HCT116 (cell line): ENCODE results near the gene IGSF9. TPM values are rescaled to one million over a fixed set of nuclear protein-coding genes. Genes with fewer than 3 reads are reported as not detected.

ENCODE experiments used
- ATAC-seq: fragments of 200-7000 bp; cut with Tn5 transposase; 2 replicates; pipeline ENCODE4 v1.9.1; 2020; ENCODE audit warnings: mild to moderate bottlenecking, moderate library complexity
- BruUV-seq: library from RNA; stranded (reverse); fragments of 400-500 nt; replicated peaks from 2 replicates; lab custom pipeline; 2021; lab: Mats Ljungman, UMichigan
- CTCF ChIA-PET: fragments of 300-600 bp; sonication (Branson Sonifier 250); formaldehyde crosslinking; loops from one replicate; lab custom pipeline; 2021; ENCODE audit warnings: antibody characterized with exemption; lab: Charles Lee
- POLR2A ChIA-PET: fragments of 300-600, 350-600 bp; sonication (Branson Sonifier 250); formaldehyde crosslinking; loops from one replicate; lab custom pipeline; 2021; ENCODE audit warnings: antibody characterized with exemption; lab: Charles Lee
- RAD21 ChIA-PET, 2 experiments: fragments of 300-600 bp; sonication (Branson Sonifier 250); formaldehyde crosslinking; loops; one replicate each; lab custom pipeline; 2023; ENCODE audit warnings: low total read pairs in 2 of 2; ENCODE audit not compliant: uncharacterized antibody in 2 of 2, unreplicated experiment in 2 of 2, low non-redundant PET in 1 of 2; lab: Charles Lee
- DNase-seq: peaks from one replicate; pipeline ENCODE4 v3.0.0-alpha.2; 2010; ENCODE audit warnings: low read depth, low spot score
- H2AFZ ChIP-seq: fragments of 200-600 bp; shearing (Covaris generic), sonication (generic); 2 replicates; pipeline ENCODE4 v1.6.1; 2017; ENCODE audit warnings: low read depth, mixed run types, mixed read lengths, antibody characterized with exemption, low read length; ENCODE audit not compliant: poor library complexity, severe bottlenecking
- H3K27ac ChIP-seq: 2 replicates; pipeline ENCODE4 v1.5.1; 2012; ENCODE audit warnings: low read depth, low read length
- H3K27me3 ChIP-seq: fragments of 200-600 bp; sonication (generic); 2 replicates; pipeline ENCODE4 v1.6.1; 2016; ENCODE audit warnings: mixed run types, low read length, mixed read lengths; ENCODE audit not compliant: insufficient read depth
- H3K36me3 ChIP-seq, 2 experiments: fragments of 200-500 bp in 1 of 2; fragments of 200-600 bp in 1 of 2; sonication (Bioruptor generic) in 1 of 2; sonication (generic) in 1 of 2; 2 replicates each; pipeline versions ENCODE4 v1.5.1 to v1.6.1; 2014 to 2016; ENCODE audit warnings: low read length in 2 of 2, inconsistent platforms in 1 of 2, mixed read lengths in 1 of 2, mixed run types in 1 of 2; ENCODE audit not compliant: insufficient read depth in 2 of 2, control insufficient read depth in 1 of 2
- H3K4me1 ChIP-seq, 2 experiments: fragments of 200-600 bp in 1 of 2; sonication (generic) in 1 of 2; 2 replicates each; pipeline versions ENCODE4 v1.5.1 to v1.6.1; 2012 to 2017; ENCODE audit warnings: low read length in 2 of 2, inconsistent platforms in 1 of 2, mild to moderate bottlenecking in 1 of 2, mixed read lengths in 1 of 2, mixed run types in 1 of 2, moderate library complexity in 1 of 2; ENCODE audit not compliant: insufficient read depth in 2 of 2, control insufficient read depth in 1 of 2
- H3K4me2 ChIP-seq: fragments of 200-600 bp; sonication (generic); 2 replicates; pipeline ENCODE4 v1.6.1; 2017; ENCODE audit warnings: mixed run types, low read length, mixed read lengths
- H3K4me3 ChIP-seq, 2 experiments: fragments of 200-600 bp in 1 of 2; sonication (generic) in 1 of 2; replicated peaks in 1 of 2; 2 replicates each; pipeline ENCODE4 v1.5.1; 2011 to 2016; ENCODE audit warnings: low read length in 2 of 2, control low read depth in 1 of 2, low read depth in 1 of 2, mild to moderate bottlenecking in 1 of 2, mixed read lengths in 1 of 2, mixed run types in 1 of 2
- H3K79me2 ChIP-seq: fragments of 200-600 bp; sonication (generic); 2 replicates; pipeline ENCODE4 v1.6.1; 2017; ENCODE audit warnings: mild to moderate bottlenecking, mixed run types, low read length, moderate library complexity, mixed read lengths; ENCODE audit not compliant: insufficient read depth
- H3K9ac ChIP-seq: fragments of 200-600 bp; sonication (generic); 2 replicates; pipeline ENCODE4 v1.6.1; 2016; ENCODE audit warnings: low read length, mixed read lengths
- H3K9me2 ChIP-seq: fragments of 200-600 bp; sonication (generic), shearing (Covaris generic); 2 replicates; pipeline ENCODE4 v1.6.1; 2017; ENCODE audit warnings: mixed run types, mild to moderate bottlenecking, moderate library complexity; ENCODE audit not compliant: insufficient read depth
- H3K9me3 ChIP-seq, 2 experiments: fragments of 200-500 bp in 1 of 2; fragments of 200-600 bp in 1 of 2; sonication (Bioruptor generic) in 1 of 2; sonication (generic) in 1 of 2; 2 replicates each; pipeline ENCODE4 v1.6.1; 2014 to 2017; ENCODE audit warnings: low read length in 2 of 2, mixed read lengths in 2 of 2, inconsistent platforms in 1 of 2, low read depth in 1 of 2, mild to moderate bottlenecking in 1 of 2, mixed run types in 1 of 2, moderate library complexity in 1 of 2; ENCODE audit not compliant: control insufficient read depth in 1 of 2, insufficient read depth in 1 of 2
- H4K20me1 ChIP-seq: fragments of 200-600 bp; sonication (generic), shearing (Covaris generic); 2 replicates; pipeline ENCODE4 v1.6.1; 2017; ENCODE audit warnings: mixed run types, mild to moderate bottlenecking, moderate library complexity; ENCODE audit not compliant: insufficient read depth
- ATF3 ChIP-seq: IDR thresholded peaks from 2 replicates; pipeline ENCODE4 v1.6.1; 2012
- CBX3 ChIP-seq: IDR thresholded peaks from 2 replicates; pipeline ENCODE4 v1.6.1; 2012; ENCODE audit warnings: low read depth
- CEBPB ChIP-seq: IDR thresholded peaks from 2 replicates; pipeline ENCODE4 v1.6.1; 2012; ENCODE audit warnings: low read depth
- ELF1 ChIP-seq: IDR thresholded peaks from 2 replicates; pipeline ENCODE4 v1.6.1; 2012; ENCODE audit warnings: low read depth, borderline replicate concordance
- FOSL1 ChIP-seq: IDR thresholded peaks from 2 replicates; pipeline ENCODE4 v1.6.1; 2012; ENCODE audit warnings: low read depth
- JUND ChIP-seq: IDR thresholded peaks from 2 replicates; pipeline ENCODE4 v1.6.1; 2012
- MAX ChIP-seq: IDR thresholded peaks from 2 replicates; pipeline ENCODE4 v1.6.1; 2012
- POLR2A ChIP-seq: IDR thresholded peaks from 2 replicates; pipeline ENCODE4 v1.7.0; 2011; ENCODE audit warnings: borderline replicate concordance; ENCODE audit not compliant: insufficient read depth, insufficient read length; ENCODE audit errors: extremely low read depth
- SIN3A ChIP-seq: IDR thresholded peaks from 2 replicates; pipeline ENCODE4 v1.6.1; 2012; ENCODE audit warnings: low read depth
- SP1 ChIP-seq: IDR thresholded peaks from 2 replicates; pipeline ENCODE4 v1.6.1; 2012; ENCODE audit warnings: low read depth
- YY1 ChIP-seq: IDR thresholded peaks from 2 replicates; pipeline ENCODE4 v1.6.1; 2011; ENCODE audit warnings: low read length, low read depth, moderate library complexity, mild to moderate bottlenecking; ENCODE audit not compliant: insufficient replicate concordance; ENCODE audit errors: extremely low read depth
- ZFX ChIP-seq: fragments of 450-650 bp; IDR thresholded peaks from 2 replicates; pipeline ENCODE4 v1.6.1; 2017
- intact Hi-C: fragments of 100-400 bp; cut with micrococcal nuclease; formaldehyde crosslinking; loops from 2 replicates; pipeline ENCODE4 v1.10.0; 2022
- total RNA-seq: library from RNA; stranded (reverse); gene quantifications from one replicate; pipeline ENCODE4 v1.2.1, GENCODE V29; 2021; ENCODE audit not compliant: unreplicated experiment

The IGSF9 gene
- total RNA-seq, 1 experiment from 2014 or later = 10.3 TPM

- Histone ChIP-seq H2AFZ (no peak overlapping the region), H3K27me3 (no peaks in the 10 kb centered on the region), H4K20me1 (no peaks in the 10 kb centered on the region), H3K9me3 (no peaks in the 10 kb centered on the region), H3K27ac (no peak overlapping the region), H3K9ac (no peak overlapping the region), H3K4me1 (peaks cover 6 to 17% of the 10 kb centered on the region in 2 experiments), H3K4me3 (no peak overlapping the region), H3K9me2 (no peaks in the 10 kb centered on the region), H3K36me3 (0 out of 4 replicates have a peak, but pooled peaks cover 0 to 2% of the 10 kb centered on the region in 2 experiments), H3K4me2 (no peak overlapping the region), H3K79me2 (no peaks in the 10 kb centered on the region)
- intact Hi-C loops = no loop called here
- CTCF ChIA-PET = interaction anchor here (10.1 kb wide), 1 partner anchor 67 kb away, joined by 170 read pairs; no protein-coding TSS in a partner anchor
- BruUV-seq = no TSS peak
- DNase-seq = no peak
- RAD21 ChIA-PET = interaction anchor here in 1 of 2 experiments (1.4 kb wide), 1 partner anchor 68 kb away, joined by 5 read pairs; no protein-coding TSS in a partner anchor
- TF ChIP-seq ATF3 = no peak
- no peak for TF ChIP-seq SIN3A
- TF ChIP-seq ELF1 = no peak
- TF ChIP-seq CEBPB = no peak
- TF ChIP-seq MAX = no peak
- TF ChIP-seq YY1 = no peak
- TF ChIP-seq SP1 = no peak
- no peak for TF ChIP-seq FOSL1
- no peak for TF ChIP-seq ZFX
- TF ChIP-seq POLR2A = no peak
- no peak for TF ChIP-seq CBX3
- no peak for TF ChIP-seq JUND
- ATAC-seq = no peak
- POLR2A ChIA-PET = interaction anchor here (1.0 kb wide), 1 partner anchor 68 kb away, joined by 3 read pairs; no protein-coding TSS in a partner anchor
Measured at GRCh38 chr1:159939678-159940002, 5.8 kb downstream of the IGSF9 start.
